AG04450 (cell line): ENCODE data around the gene MAGI2. TPM values are rescaled to one million over a fixed set of nuclear protein-coding genes. Genes with fewer than 3 reads are reported as not detected.

Source experiments
- CTCF ChIA-PET: fragments of 300-600, 350-600 bp; formaldehyde crosslinking; extraction: SDS; loops from one replicate; lab custom pipeline; 2022; ENCODE audit warnings: antibody characterized with exemption, inconsistent platforms; lab: Charles Lee
- POLR2A ChIA-PET: fragments of 350-600 bp; formaldehyde crosslinking; extraction: SDS; loops from one replicate; lab custom pipeline; 2021; ENCODE audit warnings: antibody characterized with exemption, inconsistent platforms; lab: Yijun Ruan, JAX
- DNase-seq: peaks from one replicate; pipeline ENCODE4 v3.0.0-alpha.2; 2011; ENCODE audit warnings: low read depth, low spot score
- H3K27ac ChIP-seq: one replicate; pipeline ENCODE4 v1.5.1; 2012; ENCODE audit warnings: low read depth, low read length, control low read depth
- H3K27me3 ChIP-seq: one replicate; pipeline ENCODE4 v1.6.0; 2012; ENCODE audit warnings: low read length; ENCODE audit not compliant: control insufficient read depth, insufficient read depth
- H3K4me3 ChIP-seq: 2 replicates; pipeline ENCODE4 v1.5.1; 2011; ENCODE audit warnings: mild to moderate bottlenecking, low read depth, low read length, control low read depth
- H3K9me3 ChIP-seq: 2 replicates; pipeline ENCODE4 v1.5.1; 2012; ENCODE audit warnings: low read length; ENCODE audit not compliant: control insufficient read depth, insufficient read depth
- polyA plus RNA-seq: library from polyadenylated mRNA; depleted of rRNA; stranded (reverse); fragments of >200 nt; gene quantifications from 2 replicates; pipeline ENCODE4 v1.2.3, GENCODE V29; 2011
- TF ChIP-seq, protein P1 (sequence below): IDR thresholded peaks from 2 replicates; pipeline ENCODE4 v1.5.1; 2011; ENCODE audit warnings: low read depth, low read length, control low read depth, inconsistent platforms

The MAGI2 gene
- polyA plus RNA-seq, 1 experiment: 2.3 TPM

DNA sequence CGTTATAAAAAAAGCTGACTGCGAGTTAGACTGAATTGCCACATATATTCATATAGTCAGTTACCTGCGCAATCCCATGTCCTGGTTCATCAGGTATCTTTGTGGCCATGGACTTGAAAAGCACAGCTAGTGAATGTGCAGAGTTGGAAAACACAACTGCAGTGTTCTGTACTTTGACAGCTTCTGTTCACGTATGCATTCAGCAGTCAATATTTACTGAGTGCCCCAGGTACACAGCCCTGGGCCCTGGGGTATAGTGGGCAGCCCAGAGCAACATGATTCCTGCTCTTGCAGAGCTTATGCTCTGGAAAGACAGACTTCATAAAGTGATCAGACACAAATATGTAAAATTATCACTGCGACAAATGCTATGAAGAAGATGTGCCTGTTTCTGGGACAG lies 1341.0 kb downstream of the MAGI2 start:
- Histone ChIP-seq H3K27ac (no peak overlapping the region), H3K27me3 (no peaks in the 10 kb centered on the region), H3K4me3 (no peak overlapping the region), H3K9me3 (no peaks in the 10 kb centered on the region)
- no peak for DNase-seq
- POLR2A ChIA-PET: no interaction called here
- TF ChIP-seq, protein P1, sequence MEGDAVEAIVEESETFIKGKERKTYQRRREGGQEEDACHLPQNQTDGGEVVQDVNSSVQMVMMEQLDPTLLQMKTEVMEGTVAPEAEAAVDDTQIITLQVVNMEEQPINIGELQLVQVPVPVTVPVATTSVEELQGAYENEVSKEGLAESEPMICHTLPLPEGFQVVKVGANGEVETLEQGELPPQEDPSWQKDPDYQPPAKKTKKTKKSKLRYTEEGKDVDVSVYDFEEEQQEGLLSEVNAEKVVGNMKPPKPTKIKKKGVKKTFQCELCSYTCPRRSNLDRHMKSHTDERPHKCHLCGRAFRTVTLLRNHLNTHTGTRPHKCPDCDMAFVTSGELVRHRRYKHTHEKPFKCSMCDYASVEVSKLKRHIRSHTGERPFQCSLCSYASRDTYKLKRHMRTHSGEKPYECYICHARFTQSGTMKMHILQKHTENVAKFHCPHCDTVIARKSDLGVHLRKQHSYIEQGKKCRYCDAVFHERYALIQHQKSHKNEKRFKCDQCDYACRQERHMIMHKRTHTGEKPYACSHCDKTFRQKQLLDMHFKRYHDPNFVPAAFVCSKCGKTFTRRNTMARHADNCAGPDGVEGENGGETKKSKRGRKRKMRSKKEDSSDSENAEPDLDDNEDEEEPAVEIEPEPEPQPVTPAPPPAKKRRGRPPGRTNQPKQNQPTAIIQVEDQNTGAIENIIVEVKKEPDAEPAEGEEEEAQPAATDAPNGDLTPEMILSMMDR: no peak
- CTCF ChIA-PET: no interaction called here

DNA sequence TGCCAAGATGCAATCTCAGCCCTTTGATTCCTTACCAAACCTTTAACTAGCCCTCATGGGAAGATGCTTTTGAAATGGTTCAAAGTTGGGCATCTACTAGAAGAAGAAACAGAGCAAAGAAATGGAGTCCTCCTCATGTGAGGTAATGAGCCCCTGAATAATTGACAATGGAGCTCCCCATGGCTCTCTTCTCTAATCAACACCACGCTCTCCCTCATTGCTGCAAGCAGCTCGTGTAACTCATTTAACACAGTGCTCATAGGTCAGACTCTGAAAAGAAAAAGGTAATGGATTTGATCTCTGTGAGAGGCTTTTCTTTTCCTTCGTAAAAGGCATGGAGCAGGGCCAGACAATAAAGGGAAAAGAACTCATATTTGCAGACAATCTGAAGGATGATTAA lies 1342.1 kb downstream of the MAGI2 start:
- no peak overlapping the region for H3K4me3 ChIP-seq
- TF ChIP-seq, protein P1: no peak
- POLR2A ChIA-PET: no interaction called here
- CTCF ChIA-PET: interaction anchor here (1.2 kb wide), 1 partner anchor 21 kb away, joined by 3 read pairs; no protein-coding TSS in a partner anchor
- no peaks in the 10 kb centered on the region for H3K9me3 ChIP-seq
- no peak for DNase-seq
- H3K27ac ChIP-seq: no peak overlapping the region
- H3K27me3 ChIP-seq: no peaks in the 10 kb centered on the region

DNA sequence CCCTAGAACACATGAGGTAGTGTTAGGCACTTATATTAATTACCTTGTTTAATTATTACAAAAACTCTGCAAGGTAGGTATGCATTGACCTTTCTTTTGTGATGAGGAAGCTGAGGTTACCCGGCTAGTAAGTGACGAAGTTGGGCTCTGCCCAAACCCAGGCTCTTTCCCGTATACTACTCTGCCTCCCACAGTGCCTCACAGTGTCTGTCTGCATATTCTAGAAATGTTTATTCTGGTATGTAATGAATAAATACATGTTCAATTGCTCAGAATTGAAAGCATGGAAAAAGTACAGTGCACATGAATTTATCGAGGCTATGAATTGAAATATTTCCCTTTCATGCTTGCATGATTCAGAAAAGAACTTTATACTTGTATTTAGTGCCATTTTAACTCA lies 1350.0 kb downstream of the MAGI2 start:
- POLR2A ChIA-PET: no interaction called here
- H3K27me3 ChIP-seq: no peaks in the 10 kb centered on the region
- CTCF ChIA-PET: no interaction called here
- DNase-seq: no peak
- no peak overlapping the region for H3K4me3 ChIP-seq
- H3K9me3 ChIP-seq: no peaks in the 10 kb centered on the region
- no peak overlapping the region for H3K27ac ChIP-seq
- TF ChIP-seq, protein P1: no peak

DNA sequence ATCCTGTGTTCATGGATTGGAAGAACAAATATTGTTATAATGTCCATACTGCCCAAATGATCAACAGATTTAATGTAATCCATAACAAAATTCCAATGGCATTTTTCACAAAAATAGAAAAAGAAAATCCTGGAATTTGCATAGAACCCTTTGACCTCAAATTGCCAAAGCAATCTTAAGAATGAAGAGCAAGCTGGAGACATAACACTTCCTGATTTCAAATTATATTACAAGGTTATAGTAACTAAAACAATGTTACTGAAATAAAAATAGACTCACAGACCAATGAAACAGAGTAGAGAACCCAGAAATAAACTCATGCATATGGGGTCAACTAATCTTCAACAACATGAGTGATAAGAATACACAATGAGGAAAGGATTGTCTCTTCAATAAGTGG lies 1352.4 kb downstream of the MAGI2 start:
- no peak for DNase-seq
- POLR2A ChIA-PET: no interaction called here
- H3K27ac ChIP-seq: no peak overlapping the region
- CTCF ChIA-PET: interaction anchor here (2.1 kb wide), 1 partner anchor 33 kb away, joined by 4 read pairs; no protein-coding TSS in a partner anchor
- H3K27me3 ChIP-seq: no peaks in the 10 kb centered on the region
- no peaks in the 10 kb centered on the region for H3K9me3 ChIP-seq
- TF ChIP-seq, protein P1: no peak
- no peak overlapping the region for H3K4me3 ChIP-seq

DNA sequence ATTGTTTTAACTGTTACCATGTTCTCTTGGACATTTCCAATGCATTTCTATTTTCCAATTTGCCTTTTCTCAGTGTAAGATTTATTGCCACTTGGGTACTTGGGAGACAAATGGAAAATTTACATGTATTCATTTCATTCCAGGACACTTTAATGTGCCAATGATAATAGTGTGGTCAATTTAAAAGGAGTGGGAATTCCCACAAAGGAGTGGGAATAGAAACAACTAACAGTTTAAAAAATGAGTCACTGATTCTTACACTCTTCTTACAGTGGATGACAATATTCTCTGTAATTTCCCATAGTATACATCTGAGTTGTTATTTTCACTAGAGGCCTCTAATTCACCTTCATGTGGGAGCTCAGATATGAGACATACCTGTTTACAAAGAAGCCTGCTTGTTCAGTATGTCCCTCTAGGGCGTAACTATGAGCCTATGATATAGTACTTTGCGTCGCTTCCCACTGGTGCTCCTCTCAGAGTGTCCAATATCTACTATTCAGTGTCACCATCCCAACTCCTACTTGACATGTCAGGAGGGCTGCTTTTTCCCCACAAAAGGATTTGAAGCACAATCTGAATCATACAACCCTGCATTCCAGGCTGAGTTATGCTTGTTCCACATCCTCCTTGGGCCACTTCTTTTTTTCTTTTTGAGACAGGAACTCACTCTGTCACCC lies 1353.6 kb downstream of the MAGI2 start:
- TF ChIP-seq, protein P1: no peak
- CTCF ChIA-PET: interaction anchor here (2.1 kb wide), 1 partner anchor 35 kb away, joined by 4 read pairs; no protein-coding TSS in a partner anchor

More for the DNA sequence above, 1353.6 kb downstream of the MAGI2 start:
- no peak for DNase-seq
- Histone ChIP-seq H3K9me3 (no peaks in the 10 kb centered on the region; the same call in 1 of the 2 replicates), H3K4me3 (no peak overlapping the region), H3K27ac (no peak overlapping the region), H3K27me3 (no peaks in the 10 kb centered on the region)
- POLR2A ChIA-PET: no interaction called here
